Neural cell (in vitro differentiated cells): ENCODE measurements around the gene KIF3B. TPM values are rescaled to one million over a fixed set of nuclear protein-coding genes. Genes with fewer than 3 reads are reported as not detected.
"Not testable (repeated sequence)": the region's sequence is repeated elsewhere in the genome, so short reads cannot be mapped to it uniquely, and the experiment has no call there.

ENCODE experiments used
- H2AFZ ChIP-seq: fragments of 200-600, 300-800 bp; sonication (generic), shearing (Covaris generic); 2 replicates; pipeline ENCODE4 v1.6.0; 2014; ENCODE audit warnings: low read depth, mild to moderate bottlenecking, antibody characterized with exemption, low read length, moderate library complexity
- H3F3A ChIP-seq: fragments of 200-600 bp; shearing (Covaris generic); 2 replicates; pipeline ENCODE4 v1.6.1; 2016; ENCODE audit warnings: mild to moderate bottlenecking, moderate library complexity, mixed read lengths, antibody characterized with exemption, low read length; ENCODE audit not compliant: insufficient read depth, poor library complexity, severe bottlenecking
- H3K27ac ChIP-seq: fragments of 200-600, 300-800 bp; sonication (generic), shearing (Covaris generic); 2 replicates; pipeline ENCODE4 v1.5.1; 2014; ENCODE audit warnings: mild to moderate bottlenecking, low read length, moderate library complexity
- H3K27me3 ChIP-seq: fragments of 300-800, 200-600 bp; sonication (generic), shearing (Covaris generic); 2 replicates; pipeline ENCODE4 v1.6.0; 2014; ENCODE audit warnings: mild to moderate bottlenecking, low read depth, low read length, moderate library complexity; ENCODE audit not compliant: insufficient read depth
- H3K36me3 ChIP-seq: fragments of 300-800, 200-600 bp; sonication (generic), shearing (Covaris generic); 2 replicates; pipeline ENCODE4 v1.5.1; 2014; ENCODE audit warnings: mild to moderate bottlenecking, antibody characterized with exemption, low read length, moderate library complexity; ENCODE audit not compliant: insufficient read depth
- H3K4me2 ChIP-seq: fragments of 300-800, 200-600 bp; sonication (generic), shearing (Covaris generic); 2 replicates; pipeline ENCODE4 v1.6.0; 2014; ENCODE audit warnings: mild to moderate bottlenecking, low read length
- H3K4me3 ChIP-seq: fragments of 300-800, 200-600 bp; sonication (generic), shearing (Covaris generic); 2 replicates; pipeline ENCODE4 v1.5.1; 2014; ENCODE audit warnings: mild to moderate bottlenecking, low read length, moderate library complexity
- H3K79me2 ChIP-seq: fragments of 200-600 bp; shearing (Covaris generic); replicated peaks from 2 replicates; pipeline ENCODE4 v1.6.0; 2014; ENCODE audit warnings: mild to moderate bottlenecking, low read length, moderate library complexity; ENCODE audit not compliant: insufficient read depth
- H3K9ac ChIP-seq: fragments of 300-800, 200-600 bp; sonication (generic), shearing (Covaris generic); 2 replicates; pipeline ENCODE4 v1.6.1; 2016; ENCODE audit warnings: mild to moderate bottlenecking, low read length, mixed read lengths
- H3K9me2 ChIP-seq: fragments of 200-600 bp; shearing (Covaris generic); 2 replicates; pipeline ENCODE4 v1.6.1; 2016; ENCODE audit warnings: mild to moderate bottlenecking, low read length, mixed read lengths; ENCODE audit not compliant: insufficient read depth
- H3K9me3 ChIP-seq: fragments of 200-600, 300-800 bp; sonication (generic), shearing (Covaris generic); 2 replicates; pipeline ENCODE4 v1.6.1; 2016; ENCODE audit warnings: mild to moderate bottlenecking, mixed run types, low read length, moderate library complexity, mixed read lengths
- H4K20me1 ChIP-seq: fragments of 200-600 bp; shearing (Covaris generic); 2 replicates; pipeline ENCODE4 v1.6.1; 2016; ENCODE audit warnings: mild to moderate bottlenecking, mixed run types; ENCODE audit not compliant: insufficient read depth
- CTCF ChIP-seq: fragments of 450-650 bp; IDR thresholded peaks from 2 replicates; pipeline ENCODE4 v1.5.1; 2014; ENCODE audit warnings: antibody characterized with exemption, mild to moderate bottlenecking, moderate library complexity; ENCODE audit not compliant: poor library complexity, severe bottlenecking
- EP300 ChIP-seq: fragments of 450-650 bp; conservative IDR thresholded peaks from 2 replicates; pipeline ENCODE4 v1.6.1; 2014; ENCODE audit warnings: antibody characterized with exemption, mild to moderate bottlenecking, moderate library complexity; ENCODE audit not compliant: poor library complexity, severe bottlenecking
- EZH2 ChIP-seq: fragments of 200-600, 300-800 bp; shearing (Covaris generic), sonication (generic); IDR thresholded peaks from 2 replicates; pipeline ENCODE4 v1.6.1; 2014; ENCODE audit warnings: antibody characterized with exemption, low read length, borderline replicate concordance, mild to moderate bottlenecking; ENCODE audit not compliant: insufficient read depth, poor library complexity, severe bottlenecking
- MXI1 ChIP-seq: fragments of 450-650 bp; conservative IDR thresholded peaks from 2 replicates; pipeline ENCODE4 v1.6.1; 2014; ENCODE audit warnings: antibody characterized with exemption, mild to moderate bottlenecking; ENCODE audit not compliant: poor library complexity, severe bottlenecking
- POLR2AphosphoS5 ChIP-seq: IDR thresholded peaks from 2 replicates; pipeline ENCODE4 v1.6.1; 2012
- RAD21 ChIP-seq: fragments of 450-650 bp; conservative IDR thresholded peaks from 2 replicates; pipeline ENCODE4 v1.6.1; 2014; ENCODE audit warnings: antibody characterized with exemption, mild to moderate bottlenecking, moderate library complexity
- REST ChIP-seq: IDR thresholded peaks from 2 replicates; pipeline ENCODE4 v1.6.1; 2012; ENCODE audit warnings: borderline replicate concordance
- SMC3 ChIP-seq: fragments of 450-650 bp; conservative IDR thresholded peaks from 2 replicates; pipeline ENCODE4 v1.6.1; 2014; ENCODE audit warnings: antibody characterized with exemption, mild to moderate bottlenecking, moderate library complexity; ENCODE audit not compliant: poor library complexity
- TAF1 ChIP-seq: IDR thresholded peaks from 2 replicates; pipeline ENCODE4 v1.6.1; 2012; ENCODE audit warnings: low read depth
- polyA plus RNA-seq: library from polyadenylated mRNA; depleted of rRNA; stranded (reverse); fragments of >200 nt; gene quantifications from 2 replicates; pipeline ENCODE4 v1.2.3, GENCODE V29; 2014

The KIF3B gene
- polyA plus RNA-seq, 1 donor from 2014 or later: 49.4 TPM

- H2AFZ ChIP-seq, H3K36me3 ChIP-seq, H4K20me1 ChIP-seq, H3K9me3 ChIP-seq, H3F3A ChIP-seq, H3K79me2 ChIP-seq, H3K9me2 ChIP-seq, H3K27me3 ChIP-seq, H3K4me3 ChIP-seq, H3K27ac ChIP-seq, H3K9ac ChIP-seq, H3K4me2 ChIP-seq: not testable (repeated sequence)
These were observed 46.3 kb downstream of the KIF3B start for GRCh38 chr20:32323761-32324160.

GRCh38 chr20:32325706-32326503 lies 48.5 kb downstream of the KIF3B start:
- TF ChIP-seq RAD21 (no peak), CTCF (no peak), SMC3 (no peak), POLR2AphosphoS5 (no peak), TAF1 (no peak), MXI1 (no peak), REST (no peak), EZH2 (no peak), EP300 (no peak)
- Histone ChIP-seq H3K36me3 (no peaks in the 10 kb centered on the region), H3K9me3 (no peaks in the 10 kb centered on the region), H3K9me2 (no peaks in the 10 kb centered on the region), H3K79me2 (no peaks in the 10 kb centered on the region), H3K27me3 (no peaks in the 10 kb centered on the region), H3K27ac (no peak overlapping the region), H3K9ac (no peak overlapping the region), H3F3A (no peaks in the 10 kb centered on the region), H2AFZ (no peak overlapping the region), H3K4me2 (no peak overlapping the region), H4K20me1 (no peaks in the 10 kb centered on the region), H3K4me3 (no peak overlapping the region)
